OCI-M1 (cell line): ENCODE data around the gene TAF11L5.
"Not testable (repeated sequence)": the region's sequence is repeated elsewhere in the genome, so short reads cannot be mapped to it uniquely, and the experiment has no call there.

Experiments used
- DNase-seq: peaks from one replicate; lab custom pipeline; 2025; lab: John Stamatoyannopoulos, UW

TAF11L5 gene

DNA sequence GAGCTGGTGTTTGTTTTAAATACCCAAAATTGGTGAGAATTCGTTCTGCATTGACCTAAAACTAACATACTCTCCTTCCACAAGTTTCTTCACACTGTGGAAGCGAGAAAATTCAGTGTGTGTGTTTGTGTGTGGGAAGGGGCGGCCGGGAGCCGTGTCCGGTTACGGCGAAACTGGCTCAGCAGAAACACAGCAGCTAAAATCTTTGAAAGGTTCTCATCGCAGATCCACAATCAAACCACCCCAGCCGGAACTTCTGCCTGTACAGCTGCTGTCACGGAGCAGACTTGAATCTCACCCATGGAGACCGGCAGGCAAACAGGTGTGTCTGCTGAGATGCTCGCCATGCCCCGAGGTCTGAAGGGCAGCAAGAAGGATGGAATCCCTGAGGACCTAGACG is at the start of gene TAF11L5:
TSS of gene TAF11L5 (plus strand) at position 301 of the 400 bp plus-strand sequence.
- DNase-seq = not testable (repeated sequence)

DNA sequence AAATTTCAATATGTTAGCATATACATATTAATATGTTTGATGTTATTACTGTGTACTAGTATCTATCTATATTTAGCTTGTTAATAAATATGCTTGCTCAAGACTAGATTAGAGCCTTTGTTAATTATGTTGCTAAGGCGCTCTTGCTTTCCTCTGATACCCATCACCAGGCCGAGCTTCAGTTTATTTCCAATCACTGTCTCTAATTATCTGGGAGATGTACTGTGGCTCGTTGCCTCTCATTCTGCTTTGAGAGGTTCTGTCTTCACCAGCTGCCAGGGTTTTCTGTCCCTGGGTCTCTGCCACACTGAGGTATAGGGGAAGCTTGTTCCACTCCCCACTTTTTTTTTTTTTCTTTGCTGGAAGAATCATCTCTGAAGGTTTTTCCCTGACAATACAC is 48.0 kb upstream of the TAF11L5 start:
- DNase-seq = no peak

DNA sequence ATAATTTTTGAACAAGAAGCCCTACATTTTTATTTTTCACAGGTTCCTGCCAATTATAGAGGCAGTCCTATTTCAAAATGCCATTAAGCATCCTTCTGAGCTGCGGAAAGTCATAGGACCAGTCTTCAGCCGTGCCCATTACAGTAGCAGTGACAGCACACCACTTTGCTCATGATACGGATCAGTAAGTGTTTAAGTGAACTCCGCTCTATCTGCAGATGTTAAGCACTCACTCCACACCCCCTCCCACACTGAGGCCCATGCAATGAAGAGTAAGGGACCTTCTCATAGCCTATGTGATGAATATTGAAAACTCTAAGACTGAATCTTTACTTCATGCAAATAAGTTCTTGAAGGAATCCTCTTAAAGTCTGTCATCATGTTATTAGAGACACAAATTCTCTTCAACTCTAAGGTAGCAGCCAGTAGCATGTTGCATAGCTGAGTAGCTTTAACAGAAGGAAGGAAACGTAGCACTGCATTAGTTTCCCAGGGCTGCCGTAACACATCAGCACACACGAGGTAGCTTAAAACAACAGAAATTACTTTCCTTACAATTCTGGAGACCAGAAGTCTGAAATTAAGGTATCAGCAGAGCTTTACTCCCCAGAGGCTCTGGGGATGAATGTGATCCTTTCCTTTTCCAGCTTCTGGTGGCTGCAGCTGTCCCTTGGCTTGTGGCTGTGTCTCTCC is 47.3 kb upstream of the TAF11L5 start:
- DNase-seq = no peak

DNA sequence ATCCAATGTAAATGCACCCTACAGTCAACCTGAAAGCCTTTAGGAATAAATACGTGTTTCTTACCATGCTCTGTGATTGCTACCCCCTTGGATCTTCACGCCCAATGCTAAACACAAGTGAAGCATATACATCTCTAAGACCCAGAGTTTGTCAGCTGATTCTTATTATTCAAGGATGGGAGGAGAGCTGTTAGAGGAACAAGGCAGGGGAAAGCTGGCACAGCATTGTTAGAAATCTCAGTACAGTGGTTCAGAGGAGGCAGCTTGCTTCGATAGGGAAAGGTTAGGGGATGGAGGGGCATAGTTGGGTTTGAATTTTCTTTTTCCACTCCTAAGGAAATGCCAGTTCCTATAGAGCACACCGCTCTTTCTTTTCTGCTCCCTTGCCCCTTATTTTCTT is 43.7 kb upstream of the TAF11L5 start:
- no peak for DNase-seq

DNA sequence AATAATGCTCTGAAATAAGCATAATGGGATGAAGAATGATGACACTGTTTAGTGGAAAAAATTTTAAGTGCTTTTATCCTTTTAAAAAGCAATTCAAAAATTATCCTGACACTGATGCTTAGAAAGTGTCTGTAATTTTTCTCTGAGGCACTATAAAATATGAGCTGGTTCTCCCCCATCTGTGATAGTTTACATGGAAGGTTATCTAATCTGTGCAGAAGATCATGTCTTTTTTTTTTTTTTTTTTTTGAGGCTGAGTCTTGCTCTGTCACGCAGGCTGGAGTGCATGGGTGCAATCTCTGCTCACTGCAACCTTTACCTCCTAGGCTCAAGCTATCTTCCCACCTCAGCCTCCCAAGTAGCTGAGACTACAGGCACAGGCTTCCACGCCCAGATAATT is 42.2 kb upstream of the TAF11L5 start:
- peak; percentile 75 for DNase-seq

DNA sequence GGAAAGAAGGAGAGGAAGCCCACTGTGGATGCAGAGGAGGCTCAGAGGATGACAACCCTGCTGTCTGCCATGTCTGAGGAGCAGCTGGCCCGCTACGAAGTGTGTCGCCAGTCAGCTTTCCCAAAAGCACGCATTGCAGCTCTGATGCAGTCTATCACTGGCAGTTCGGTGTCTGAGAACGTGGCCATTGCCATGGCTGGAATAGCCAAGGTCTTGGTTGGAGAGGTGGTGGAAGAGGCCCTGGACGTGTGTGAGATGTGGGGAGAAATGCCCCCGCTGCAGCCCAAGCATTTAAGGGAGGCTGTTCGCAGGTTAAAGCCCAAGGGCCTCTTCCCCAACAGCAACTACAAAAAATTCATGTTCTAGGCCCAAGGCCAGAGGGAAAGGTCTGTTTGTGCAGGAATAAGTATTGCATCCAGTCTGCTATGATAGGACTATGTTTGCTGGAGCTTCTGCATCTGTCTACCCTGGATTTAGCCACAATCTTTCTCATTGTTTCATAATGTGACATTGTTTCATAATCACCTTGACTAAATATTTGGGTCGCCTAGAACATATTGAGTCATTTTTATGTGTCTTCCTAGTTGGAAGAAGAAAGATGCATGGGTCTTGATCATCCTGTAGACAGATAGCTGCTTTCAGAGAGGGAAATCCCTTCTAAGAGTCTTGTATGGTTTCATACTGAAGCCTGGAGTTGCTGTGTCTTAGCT is 38.4 kb upstream of the TAF11L5 start:
- not testable (repeated sequence) for DNase-seq

DNA sequence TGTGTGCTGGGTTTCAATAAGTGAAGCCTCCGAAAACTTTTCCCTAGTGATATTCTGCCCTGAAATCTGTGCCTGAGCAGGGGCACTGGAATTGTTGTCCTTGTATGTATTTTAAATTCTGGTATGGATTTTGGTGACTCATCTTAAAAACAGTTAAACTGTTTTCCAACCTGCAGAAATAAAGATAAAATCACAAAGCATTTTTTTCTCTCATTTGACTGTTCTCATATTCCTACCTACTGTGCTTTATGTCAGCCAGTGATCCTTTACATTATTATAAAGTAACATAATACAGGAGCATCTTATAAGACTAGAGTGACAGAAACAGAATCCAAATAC is 37.9 kb upstream of the TAF11L5 start:
- no peak for DNase-seq

DNA sequence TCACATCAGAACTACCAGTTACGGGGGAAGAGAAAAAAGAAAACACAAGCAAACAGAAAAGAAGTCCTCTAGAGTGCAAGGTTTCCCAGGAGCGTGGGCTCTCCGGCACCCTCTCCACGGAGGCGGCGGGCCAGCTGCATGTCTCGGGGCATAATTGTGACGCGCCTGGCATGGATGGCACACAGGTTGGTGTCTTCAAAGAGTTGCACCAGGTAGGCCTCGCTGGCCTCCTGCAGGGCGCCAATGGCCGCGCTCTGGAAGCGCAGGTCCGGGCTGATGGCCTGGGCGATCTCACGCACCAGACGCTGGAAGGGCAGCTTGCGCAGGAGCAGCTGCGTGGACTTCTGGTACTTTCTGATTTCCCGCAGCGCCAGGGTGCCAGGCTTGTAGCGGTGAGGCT is 33.8 kb upstream of the TAF11L5 start:
- DNase-seq = not testable (repeated sequence)

DNA sequence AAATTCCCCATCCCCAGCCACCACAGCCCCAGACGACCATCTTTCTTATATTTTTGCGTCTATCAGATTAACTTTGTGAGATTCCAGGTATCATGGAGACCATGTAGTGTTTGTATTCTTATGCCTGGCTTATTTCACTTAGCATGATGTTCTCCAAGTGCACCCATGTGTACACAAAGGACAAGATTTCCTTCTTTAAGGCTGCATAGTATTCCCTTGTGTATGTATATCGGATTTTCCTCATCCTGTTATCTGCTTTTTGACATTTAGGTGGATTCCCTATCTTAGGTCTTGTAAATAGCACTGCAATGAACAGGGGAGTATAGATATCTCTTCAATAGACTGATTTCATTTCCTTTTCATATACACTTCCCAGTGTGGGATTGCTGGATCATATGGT is 32.3 kb upstream of the TAF11L5 start:
- no peak for DNase-seq

DNA sequence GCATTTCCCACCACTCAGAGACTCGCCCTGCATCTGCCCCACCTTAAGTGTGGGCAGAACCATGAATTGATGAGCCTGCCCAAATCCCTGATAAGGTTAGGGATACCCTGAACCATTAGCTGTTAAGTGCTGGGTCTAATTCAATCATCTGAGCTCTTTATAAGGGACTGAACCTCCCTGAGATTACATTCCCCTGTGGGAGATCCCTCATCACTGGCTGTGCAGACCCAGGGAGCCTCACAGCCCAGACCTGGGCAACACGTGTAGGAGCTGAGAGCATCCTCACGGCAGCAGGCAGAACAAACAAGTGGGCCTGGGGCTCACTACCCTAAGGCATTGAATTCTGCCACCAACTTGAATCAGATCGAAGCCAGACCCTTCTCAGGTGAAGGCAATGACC is 27.6 kb upstream of the TAF11L5 start:
- no peak for DNase-seq

DNA sequence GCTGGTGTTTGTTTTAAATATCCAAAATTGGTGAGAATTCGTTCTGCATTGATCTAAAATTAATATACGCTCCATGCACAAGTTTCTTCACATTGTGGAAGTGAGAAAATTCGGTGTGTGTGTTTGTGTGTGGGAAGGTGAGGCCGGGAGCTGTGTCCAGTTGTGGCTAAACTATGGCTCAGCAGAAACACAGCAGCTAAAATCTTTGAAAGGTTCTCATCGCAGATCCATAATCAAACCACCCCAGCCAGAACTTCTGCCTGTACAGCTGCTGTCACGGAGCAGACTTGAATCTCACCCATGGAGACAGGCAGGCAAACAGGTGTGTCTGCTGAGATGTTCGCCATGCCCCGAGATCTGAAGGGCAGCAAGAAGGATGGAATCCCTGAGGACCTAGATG is 27.1 kb upstream of the TAF11L5 start, which contains the start of gene TAF11L2:
TSS of gene TAF11L2 (plus strand) at position 301 of the 400 bp plus-strand sequence.
- not testable (repeated sequence) for DNase-seq

DNA sequence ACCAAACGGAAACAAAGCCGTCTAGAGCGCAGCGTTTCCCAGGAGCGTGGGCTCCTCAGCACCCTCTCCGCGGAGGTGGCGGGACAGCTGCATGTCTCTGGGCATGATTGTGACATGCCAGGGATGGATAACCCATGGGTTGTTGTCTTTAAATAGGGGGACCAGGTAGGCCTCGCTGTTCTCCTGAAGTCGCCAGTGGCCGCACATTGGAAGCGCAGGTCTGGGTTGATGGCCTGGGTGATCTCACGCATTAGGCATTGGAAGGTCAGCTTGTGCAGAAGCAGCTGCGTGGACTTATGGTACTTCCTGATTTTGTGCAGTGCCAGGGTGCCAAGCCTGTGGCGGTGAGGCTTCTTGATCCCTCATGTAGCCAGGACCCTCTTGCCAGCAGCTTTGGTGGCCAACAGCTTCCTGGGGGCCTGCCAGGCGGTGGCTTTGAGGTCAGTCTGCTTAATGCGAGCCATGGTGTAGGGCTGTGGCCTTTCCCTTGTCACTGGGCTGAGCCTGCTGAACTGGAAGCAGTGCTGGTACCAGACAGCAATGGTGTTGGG is 13.2 kb upstream of the TAF11L5 start:
- no peak for DNase-seq

DNA sequence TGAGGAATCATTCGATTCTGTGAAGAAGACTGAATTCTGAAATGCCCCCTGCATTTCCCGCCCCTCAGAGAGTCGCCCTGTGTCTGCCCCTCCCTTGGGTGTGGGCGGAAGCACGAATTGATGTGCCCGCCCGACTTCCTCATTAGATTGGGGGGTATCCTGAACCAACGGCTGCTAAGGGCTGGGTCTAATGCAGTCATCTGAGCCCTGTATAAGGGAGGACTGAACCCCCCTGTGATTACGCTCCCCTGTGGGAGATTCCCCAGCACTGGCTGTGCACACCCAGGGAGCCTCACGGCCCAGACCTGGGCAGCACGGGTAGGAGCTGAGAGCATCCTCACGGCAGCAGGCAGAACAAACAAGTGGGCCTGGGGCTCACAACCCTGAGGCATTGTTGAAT is 7.5 kb upstream of the TAF11L5 start:
- DNase-seq = not testable (repeated sequence)

DNA sequence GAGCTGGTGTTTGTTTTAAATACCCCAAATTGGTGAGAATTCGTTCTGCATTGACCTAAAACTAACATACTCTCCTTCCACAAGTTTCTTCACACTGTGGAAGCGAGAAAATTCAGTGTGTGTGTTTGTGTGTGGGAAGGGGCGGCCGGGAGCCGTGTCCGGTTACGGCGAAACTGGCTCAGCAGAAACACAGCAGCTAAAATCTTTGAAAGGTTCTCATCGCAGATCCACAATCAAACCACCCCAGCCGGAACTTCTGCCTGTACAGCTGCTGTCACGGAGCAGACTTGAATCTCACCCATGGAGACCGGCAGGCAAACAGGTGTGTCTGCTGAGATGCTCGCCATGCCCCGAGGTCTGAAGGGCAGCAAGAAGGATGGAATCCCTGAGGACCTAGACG is 7.0 kb upstream of the TAF11L5 start, which contains the start of gene TAF11L3:
TSS of gene TAF11L3 (plus strand) at position 301 of the 400 bp plus-strand sequence.
- not testable (repeated sequence) for DNase-seq

DNA sequence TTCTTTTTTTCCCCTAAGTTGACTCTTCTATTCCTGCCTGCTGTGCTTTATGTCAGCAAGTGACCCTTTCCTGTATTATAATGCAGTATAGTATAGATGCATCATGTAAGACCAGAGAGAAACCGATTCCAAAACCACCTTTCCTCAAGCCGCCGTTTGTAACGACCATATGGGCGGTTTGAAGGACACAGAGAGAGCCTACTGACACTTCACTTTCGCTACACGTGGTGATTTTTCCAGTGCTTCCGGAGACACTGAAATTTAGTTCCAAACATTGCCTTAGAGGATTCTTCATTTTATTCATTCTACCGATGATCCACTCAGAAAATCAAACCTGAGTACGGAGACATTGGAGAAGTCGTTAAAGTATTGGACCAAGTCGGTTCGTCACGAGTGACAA is 5.5 kb upstream of the TAF11L5 start:
- DNase-seq = not testable (repeated sequence)

DNA sequence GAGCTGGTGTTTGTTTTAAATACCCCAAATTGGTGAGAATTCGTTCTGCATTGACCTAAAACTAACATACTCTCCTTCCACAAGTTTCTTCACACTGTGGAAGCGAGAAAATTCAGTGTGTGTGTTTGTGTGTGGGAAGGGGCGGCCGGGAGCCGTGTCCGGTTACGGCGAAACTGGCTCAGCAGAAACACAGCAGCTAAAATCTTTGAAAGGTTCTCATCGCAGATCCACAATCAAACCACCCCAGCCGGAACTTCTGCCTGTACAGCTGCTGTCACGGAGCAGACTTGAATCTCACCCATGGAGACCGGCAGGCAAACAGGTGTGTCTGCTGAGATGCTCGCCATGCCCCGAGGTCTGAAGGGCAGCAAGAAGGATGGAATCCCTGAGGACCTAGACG is 3.5 kb upstream of the TAF11L5 start, which contains the start of gene TAF11L4:
TSS of gene TAF11L4 (plus strand) at position 301 of the 400 bp plus-strand sequence.
- not testable (repeated sequence) for DNase-seq

DNA sequence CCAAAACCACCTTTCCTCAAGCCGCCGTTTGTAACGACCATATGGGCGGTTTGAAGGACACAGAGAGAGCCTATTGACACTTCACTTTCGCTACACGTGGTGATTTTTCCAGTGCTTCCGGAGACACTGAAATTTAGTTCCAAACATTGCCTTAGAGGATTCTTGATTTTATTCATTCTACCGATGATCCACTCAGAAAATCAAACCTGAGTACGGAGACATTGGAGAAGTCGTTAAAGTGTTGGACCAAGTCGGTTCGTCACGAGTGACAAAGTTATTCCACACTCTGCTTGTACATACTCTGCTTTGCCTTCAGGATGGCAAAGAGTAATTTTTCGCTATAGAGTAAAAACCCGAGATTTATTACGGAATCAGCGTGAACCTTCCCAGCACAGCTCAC is 1.5 kb downstream of the TAF11L5 start:
- DNase-seq = not testable (repeated sequence)

DNA sequence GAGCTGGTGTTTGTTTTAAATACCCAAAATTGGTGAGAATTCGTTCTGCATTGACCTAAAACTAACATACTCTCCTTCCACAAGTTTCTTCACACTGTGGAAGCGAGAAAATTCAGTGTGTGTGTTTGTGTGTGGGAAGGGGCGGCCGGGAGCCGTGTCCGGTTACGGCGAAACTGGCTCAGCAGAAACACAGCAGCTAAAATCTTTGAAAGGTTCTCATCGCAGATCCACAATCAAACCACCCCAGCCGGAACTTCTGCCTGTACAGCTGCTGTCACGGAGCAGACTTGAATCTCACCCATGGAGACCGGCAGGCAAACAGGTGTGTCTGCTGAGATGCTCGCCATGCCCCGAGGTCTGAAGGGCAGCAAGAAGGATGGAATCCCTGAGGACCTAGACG is 3.3 kb downstream of the TAF11L5 start, which contains the start of gene TAF11L6:
TSS of gene TAF11L6 (plus strand) at position 301 of the 400 bp plus-strand sequence.
- DNase-seq = not testable (repeated sequence)
